AG04449 (cell line): ENCODE results near the gene SERPINB5.

Source experiments
- CTCF ChIA-PET: fragments of 350-600 bp; formaldehyde crosslinking; extraction: SDS; loops from one replicate; lab custom pipeline; 2021; ENCODE audit warnings: antibody characterized with exemption; lab: Yijun Ruan, JAX
- POLR2A ChIA-PET: fragments of 400-600, 350-600 bp; formaldehyde crosslinking; extraction: SDS; loops from one replicate; lab custom pipeline; 2020; ENCODE audit warnings: antibody characterized with exemption, inconsistent platforms; lab: Yijun Ruan, JAX
- DNase-seq: peaks from one replicate; pipeline ENCODE4 v3.0.0-alpha.2; 2010; ENCODE audit warnings: low read depth, low spot score
- H3K4me3 ChIP-seq: 2 replicates; pipeline ENCODE4 v1.5.1; 2011; ENCODE audit warnings: low read depth, mild to moderate bottlenecking, control low read depth, low read length
- CTCF ChIP-seq: IDR thresholded peaks from one replicate; pipeline ENCODE4 v1.5.1; 2011; ENCODE audit warnings: mild to moderate bottlenecking, moderate library complexity, low read length, control low read depth, inconsistent platforms; ENCODE audit not compliant: insufficient read depth; ENCODE audit errors: missing control alignments

The SERPINB5 gene

GRCh38 chr18:63470751-63471150 lies 6.0 kb upstream of the SERPINB5 start:
- no peak for DNase-seq
- ChIA-PET POLR2A (no interaction called here), CTCF (no interaction called here)
- no peak overlapping the region for H3K4me3 ChIP-seq
- no peak for TF ChIP-seq CTCF

- no peak overlapping the region for H3K4me3 ChIP-seq
- POLR2A ChIA-PET = no interaction called here
- TF ChIP-seq CTCF = no peak
- CTCF ChIA-PET = interaction anchor here (1.0 to 1.6 kb wide), 3 partner anchors 10 to 39 kb away, joined by 3 to 4 read pairs (median 4); no protein-coding TSS in a partner anchor
- DNase-seq = no peak
These were observed 4.4 kb upstream of the SERPINB5 start for GRCh38 chr18:63472380-63472779.

GRCh38 chr18:63477200-63477599 lies 442 bp downstream of the SERPINB5 start:
- POLR2A ChIA-PET = no interaction called here
- CTCF ChIA-PET = interaction anchor here (1.1 to 1.8 kb wide), 4 partner anchors 29 to 101 kb away, joined by 3 to 13 read pairs (median 4); no protein-coding TSS in a partner anchor
- TF ChIP-seq CTCF = no peak
- no peak overlapping the region for H3K4me3 ChIP-seq
- DNase-seq = no peak

GRCh38 chr18:63477968-63478367 lies 1.2 kb downstream of the SERPINB5 start:
- TF ChIP-seq CTCF = no peak
- POLR2A ChIA-PET = no interaction called here

GRCh38 chr18:63479826-63480225 lies 3.1 kb downstream of the SERPINB5 start:
- TF ChIP-seq CTCF = no peak
- ChIA-PET CTCF (interaction anchor here (1.5 to 1.6 kb wide), 2 partner anchors 8 to 38 kb away, joined by 3 to 5 read pairs; no protein-coding TSS in a partner anchor), POLR2A (no interaction called here)
- DNase-seq = no peak
- no peak overlapping the region for H3K4me3 ChIP-seq

More at GRCh38 chr18:63477968-63478367, 1.2 kb downstream of the SERPINB5 start:
- DNase-seq = no peak
- CTCF ChIA-PET = interaction anchor here (0.6 to 1.8 kb wide), 6 partner anchors 10 to 100 kb away, joined by 3 to 13 read pairs (median 4); no protein-coding TSS in a partner anchor
- no peak overlapping the region for H3K4me3 ChIP-seq

GRCh38 chr18:63480476-63480875 lies 3.7 kb downstream of the SERPINB5 start:
- POLR2A ChIA-PET = no interaction called here
- CTCF ChIA-PET = interaction anchor here (1.5 kb wide), 1 partner anchor 38 kb away, joined by 3 read pairs; no protein-coding TSS in a partner anchor
- DNase-seq = no peak
- no peak for TF ChIP-seq CTCF
- no peak overlapping the region for H3K4me3 ChIP-seq
